Esophagus (tissue), 2 donors: ENCODE data around the gene NOX3. TPM values are rescaled to one million over a fixed set of nuclear protein-coding genes. Genes with fewer than 3 reads are reported as not detected.
"Not testable (repeated sequence)": the region's sequence is repeated elsewhere in the genome, so short reads cannot be mapped to it uniquely, and the experiment has no call there.

ENCODE experiments used
- H3K27ac ChIP-seq, 2 donors: one replicate each; pipeline ENCODE4 v1.5.1; 2013; ENCODE audit warnings: low read depth in 2 of 2, mild to moderate bottlenecking in 2 of 2, inconsistent platforms in 1 of 2, low read length in 1 of 2, moderate library complexity in 1 of 2
- H3K27me3 ChIP-seq, 2 donors: one replicate each; pipeline ENCODE4 v1.6.1; 2013; ENCODE audit warnings: low read length in 2 of 2, control low read depth in 1 of 2, mild to moderate bottlenecking in 1 of 2; ENCODE audit not compliant: insufficient read depth in 2 of 2, control insufficient read depth in 1 of 2
- H3K36me3 ChIP-seq, 2 donors: one replicate each; pipeline ENCODE4 v1.6.1; 2013; ENCODE audit warnings: low read length in 1 of 2; ENCODE audit not compliant: control insufficient read depth in 2 of 2, insufficient read depth in 2 of 2
- H3K4me1 ChIP-seq, 2 donors: one replicate each; pipeline ENCODE4 v1.6.1; 2013; ENCODE audit warnings: low read length in 1 of 2; ENCODE audit not compliant: control insufficient read depth in 2 of 2, insufficient read depth in 2 of 2
- H3K4me3 ChIP-seq, 2 donors: one replicate each; pipeline ENCODE4 v1.5.1; 2013; ENCODE audit warnings: low read length in 2 of 2, mild to moderate bottlenecking in 2 of 2, low read depth in 1 of 2, moderate library complexity in 1 of 2
- H3K9me3 ChIP-seq, 2 donors: one replicate each; pipeline ENCODE4 v1.6.1; 2013; ENCODE audit warnings: mild to moderate bottlenecking in 2 of 2, low read depth in 1 of 2, low read length in 1 of 2, moderate library complexity in 1 of 2; ENCODE audit not compliant: control insufficient read depth in 2 of 2, insufficient read depth in 1 of 2
- WGBS, 2 donors: extraction: QIAGEN DNeasy Blood & Tissue Kit; methylation state at CpG; one replicate each; pipeline ENCODE4 v1.1.7; 2013; 5-methylcytosine and 5-hydroxymethylcytosine counted together
- polyA plus RNA-seq, 2 donors: library from polyadenylated mRNA; stranded (reverse); fragments of 200-250 nt; gene quantifications; one replicate each; pipeline ENCODE4 v1.2.3, GENCODE V29; 2013
- donor health status: healthy with polysubstance abuse.
- donor health status: Bipolar disorder and iron deficiency.

NOX3 gene
- polyA plus RNA-seq, 2 donors, result not detected

DNA sequence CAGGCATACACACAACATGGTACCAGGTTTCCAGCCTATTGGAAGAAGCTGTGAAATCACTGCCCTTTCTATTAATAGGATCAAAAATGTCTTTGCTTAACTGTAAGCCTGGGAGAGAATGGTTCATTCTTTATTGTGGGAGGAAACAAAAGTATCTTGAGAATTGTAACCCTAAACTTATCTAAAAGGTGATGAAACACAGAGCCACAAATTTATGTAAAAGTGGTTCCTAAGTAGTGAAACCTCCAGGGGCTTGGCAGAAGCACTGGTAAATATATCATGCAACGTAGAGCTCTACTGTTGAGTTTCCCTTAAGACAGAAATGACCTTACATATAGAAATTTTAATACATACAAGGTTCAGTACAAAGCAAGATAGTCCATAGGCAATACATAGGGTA, 17.2 kb upstream of the NOX3 start:
- Histone ChIP-seq H3K36me3 (no peaks in the 10 kb centered on the region), H3K4me3 (no peak overlapping the region), H3K9me3 (peaks cover 3 to 6% of the 10 kb centered on the region in 2 donors), H3K27me3 (no peaks in the 10 kb centered on the region), H3K27ac (no peak overlapping the region), H3K4me1 (no peaks in the 10 kb centered on the region)
- 60 to 74% methylated on average over 1 of the region's 1 CpG for WGBS, 2 donors

DNA sequence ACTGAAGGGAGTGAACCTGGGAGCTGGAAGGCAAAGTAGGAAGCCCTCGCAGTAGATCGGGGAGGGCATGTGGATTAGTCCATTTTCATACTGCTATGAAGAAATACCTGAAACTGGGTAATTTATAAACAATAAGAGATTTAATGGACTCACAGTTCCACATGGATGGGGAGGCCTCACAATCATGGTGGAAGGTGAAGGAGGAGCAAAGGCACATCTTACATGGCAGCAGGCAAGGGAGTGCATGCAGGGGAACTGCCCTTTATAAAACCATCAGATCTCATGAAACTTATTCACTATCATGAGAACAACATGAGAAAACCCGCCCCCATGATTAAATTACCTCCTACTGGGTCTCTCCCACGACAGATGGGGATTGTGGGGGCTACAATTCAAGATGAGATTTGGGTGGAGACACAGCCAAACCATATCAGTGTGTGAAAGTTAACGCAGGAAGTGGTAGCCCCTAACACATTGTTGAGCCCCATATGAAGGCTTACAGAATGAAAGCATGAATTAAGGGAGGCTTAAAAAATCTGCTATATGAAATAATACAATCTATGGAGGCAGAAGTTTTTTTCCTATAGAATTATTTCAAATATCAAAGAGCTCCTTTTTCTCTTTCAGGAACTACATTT, 15.5 kb upstream of the NOX3 start:
- H3K9me3 ChIP-seq, H3K27me3 ChIP-seq, H3K4me1 ChIP-seq, H3K27ac ChIP-seq, H3K4me3 ChIP-seq, H3K36me3 ChIP-seq: not testable (repeated sequence)
- 83 to 84% methylated on average over 5 of the region's 5 CpGs for WGBS, 2 donors

DNA sequence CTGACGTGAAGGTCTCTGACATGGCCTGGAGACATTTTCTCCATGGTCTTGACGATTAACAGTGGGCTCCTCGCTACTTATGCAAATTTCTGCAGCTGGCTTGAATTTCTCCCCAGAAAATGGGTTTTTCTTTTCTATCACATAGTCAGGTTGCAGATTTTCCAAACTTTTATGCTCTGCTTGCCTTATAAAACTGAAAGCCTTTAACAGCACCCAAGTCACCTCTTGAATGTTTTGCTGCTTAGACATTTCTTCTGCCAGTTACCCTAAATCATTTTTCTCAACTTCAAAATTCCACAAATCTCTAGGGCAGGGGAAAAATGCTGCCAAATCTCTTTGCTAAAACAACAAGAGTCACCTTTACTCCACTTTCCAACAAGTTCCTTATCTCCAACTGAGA, 12.9 kb upstream of the NOX3 start:
- not testable (repeated sequence) for H3K4me1 ChIP-seq, H3K27ac ChIP-seq, H3K27me3 ChIP-seq, H3K4me3 ChIP-seq, H3K36me3 ChIP-seq, H3K9me3 ChIP-seq
- WGBS, 2 donors, result 83 to 92% methylated on average over 3 of the region's 3 CpGs

DNA sequence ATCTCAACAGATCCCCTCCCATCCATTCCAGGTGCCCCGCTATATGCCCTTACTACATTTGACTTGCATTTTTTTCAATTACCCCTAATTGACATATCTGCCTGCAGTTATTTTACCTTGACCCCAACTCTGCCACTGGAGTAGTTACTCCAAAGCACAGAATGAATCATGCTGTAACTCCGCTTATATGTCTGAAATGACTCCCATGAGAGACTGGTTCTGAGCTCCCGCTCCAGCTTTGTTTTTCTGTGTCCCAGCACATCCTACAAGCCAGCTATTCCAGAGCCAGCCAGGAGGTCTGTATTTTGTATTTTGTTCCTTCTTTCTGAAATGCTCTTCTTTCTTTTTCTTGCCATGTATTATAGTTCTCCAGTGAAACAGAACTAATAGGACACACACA, 10.9 kb upstream of the NOX3 start:
- Histone ChIP-seq H3K27ac (no peak overlapping the region), H3K4me3 (no peak overlapping the region), H3K36me3 (no peaks in the 10 kb centered on the region), H3K4me1 (no peaks in the 10 kb centered on the region), H3K27me3 (no peaks in the 10 kb centered on the region), H3K9me3 (peaks cover 3 to 8% of the 10 kb centered on the region in 2 donors)
- WGBS, 2 donors, result 96% methylated on average over 3 of the region's 3 CpGs

DNA sequence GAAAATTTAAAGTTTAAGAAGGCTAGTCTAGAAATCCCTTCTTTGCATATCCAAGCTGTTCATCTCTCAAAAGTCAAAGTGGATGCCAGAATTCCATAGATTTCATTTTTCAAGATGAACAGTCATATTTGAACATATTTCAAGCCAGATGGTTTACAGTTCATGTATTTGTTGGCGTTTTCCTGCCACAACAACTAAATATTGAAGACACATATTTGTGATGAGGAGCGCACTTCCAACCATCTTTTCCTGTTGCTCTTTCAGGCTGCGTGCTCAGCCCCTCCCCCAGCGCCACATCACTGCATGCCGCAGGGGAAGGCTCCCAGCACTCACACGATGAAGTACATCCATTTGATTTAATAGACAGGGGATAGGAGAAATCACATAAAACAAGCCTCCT, 5.9 kb upstream of the NOX3 start:
- Histone ChIP-seq H3K36me3 (no peaks in the 10 kb centered on the region), H3K9me3 (no peaks in the 10 kb centered on the region), H3K4me1 (no peaks in the 10 kb centered on the region), H3K27ac (no peak overlapping the region), H3K4me3 (no peak overlapping the region), H3K27me3 (peaks cover 0 to 5% of the 10 kb centered on the region in 2 donors)
- WGBS, 2 donors, result 55 to 65% methylated on average over 6 of the region's 6 CpGs

GRCh38 chr6:155454471-155454870, 1.2 kb downstream of the NOX3 start:
- Histone ChIP-seq H3K27me3 (no peaks in the 10 kb centered on the region), H3K4me1 (no peaks in the 10 kb centered on the region), H3K4me3 (no peak overlapping the region), H3K36me3 (no peaks in the 10 kb centered on the region), H3K9me3 (no peaks in the 10 kb centered on the region), H3K27ac (no peak overlapping the region)
- WGBS, 2 donors, result 60 to 62% methylated on average over 4 of the region's 4 CpGs

DNA sequence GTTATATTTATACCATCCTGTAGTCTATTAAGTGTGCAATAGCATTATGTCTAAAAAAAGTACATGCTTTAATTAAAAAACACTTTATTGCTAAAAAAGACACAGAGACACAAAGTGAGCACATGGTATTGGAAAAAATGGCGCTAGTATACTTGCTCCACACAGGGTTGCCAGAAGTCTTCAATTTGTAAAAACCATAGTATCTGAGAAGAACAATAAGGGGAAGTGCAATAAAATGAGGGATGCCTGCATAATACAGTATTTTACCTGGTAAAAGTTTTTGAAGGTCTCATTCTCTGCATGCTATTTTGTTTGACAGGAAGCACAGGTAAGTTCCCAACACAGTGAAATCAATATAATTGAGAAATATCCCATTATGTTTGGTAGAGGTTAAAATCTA, 1.6 kb downstream of the NOX3 start:
- no peak overlapping the region for H3K27ac ChIP-seq
- H3K36me3 ChIP-seq, result no peaks in the 10 kb centered on the region
- no peak overlapping the region for H3K4me3 ChIP-seq
- H3K9me3 ChIP-seq, result no peaks in the 10 kb centered on the region
- no peaks in the 10 kb centered on the region for H3K27me3 ChIP-seq
- 81 to 85% methylated on average over 1 of the region's 1 CpG for WGBS, 2 donors
- no peaks in the 10 kb centered on the region for H3K4me1 ChIP-seq

DNA sequence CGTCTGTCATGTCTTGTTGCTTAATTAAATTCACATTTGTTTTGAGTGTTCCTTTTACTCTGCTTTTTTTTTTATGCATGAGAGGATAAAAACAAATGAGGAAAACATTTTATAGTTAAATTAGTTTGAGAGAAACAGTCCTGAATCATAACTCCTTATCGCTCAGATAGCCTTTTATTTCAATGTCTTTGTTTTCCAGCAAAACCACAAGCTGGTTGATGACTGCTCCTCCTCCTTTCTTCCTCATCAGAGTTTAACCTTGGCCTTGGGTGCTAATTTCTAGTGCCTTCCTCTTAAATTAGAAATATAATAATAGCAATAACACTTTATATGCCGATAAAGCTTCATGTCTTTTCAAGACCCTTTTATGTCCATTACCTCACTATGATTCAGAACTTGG, 3.1 kb downstream of the NOX3 start:
- no peaks in the 10 kb centered on the region for H3K27me3 ChIP-seq
- no peak overlapping the region for H3K4me3 ChIP-seq
- H3K9me3 ChIP-seq, result no peaks in the 10 kb centered on the region
- H3K27ac ChIP-seq, result no peak overlapping the region
- H3K4me1 ChIP-seq, result no peaks in the 10 kb centered on the region
- no peaks in the 10 kb centered on the region for H3K36me3 ChIP-seq
- 78 to 90% methylated on average over 3 of the region's 3 CpGs for WGBS, 2 donors

DNA sequence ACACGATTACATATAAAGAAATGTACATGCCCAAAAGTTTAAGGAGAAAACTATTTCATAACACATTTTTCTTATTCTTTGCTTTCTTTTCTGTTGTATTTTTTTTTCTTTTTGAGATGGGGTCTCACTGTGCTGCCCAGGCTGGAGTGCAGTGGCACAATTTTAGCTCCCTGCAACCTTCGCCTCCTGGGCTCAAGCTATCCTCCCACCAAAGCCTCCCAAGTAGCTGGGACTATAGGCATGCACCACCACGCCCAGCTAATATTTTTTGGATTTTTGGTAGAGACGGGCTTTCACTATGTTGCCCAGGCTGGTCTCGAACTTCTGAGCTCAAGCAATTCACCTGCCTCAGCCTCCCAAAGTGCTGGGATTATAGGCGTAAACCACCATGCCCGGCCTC, 4.1 kb downstream of the NOX3 start:
- not testable (repeated sequence) for H3K36me3 ChIP-seq, H3K4me1 ChIP-seq, H3K27ac ChIP-seq, H3K4me3 ChIP-seq, H3K27me3 ChIP-seq, H3K9me3 ChIP-seq
- WGBS, 2 donors, result 80 to 89% methylated on average over 7 of the region's 7 CpGs

GRCh38 chr6:155450240-155450581, 5.4 kb downstream of the NOX3 start:
- WGBS, 2 donors, result 99 to 100% methylated on average over 2 of the region's 2 CpGs

More at GRCh38 chr6:155450240-155450581, 5.4 kb downstream of the NOX3 start:
- no peak overlapping the region for H3K4me3 ChIP-seq
- H3K9me3 ChIP-seq, result no peaks in the 10 kb centered on the region
- H3K27ac ChIP-seq, result no peak overlapping the region
- H3K27me3 ChIP-seq, result no peaks in the 10 kb centered on the region
- H3K36me3 ChIP-seq, result no peaks in the 10 kb centered on the region
- H3K4me1 ChIP-seq, result no peaks in the 10 kb centered on the region
